Loucy (cell line): ENCODE results near the gene CD300A.

Source experiments
- EZH2phosphoT487 ChIP-seq: fragments of 200-600 bp; IDR thresholded peaks from 2 replicates; pipeline ENCODE4 v1.6.1; 2018; ENCODE audit warnings: antibody characterized with exemption, mild to moderate bottlenecking, moderate library complexity, borderline replicate concordance
- TF ChIP-seq, protein P1 (sequence below): fragments of 200-600 bp; sonication (generic); conservative IDR thresholded peaks from 2 replicates; pipeline ENCODE4 v1.5.1; 2014; ENCODE audit warnings: mild to moderate bottlenecking, antibody characterized with exemption, low read length

DNA sequence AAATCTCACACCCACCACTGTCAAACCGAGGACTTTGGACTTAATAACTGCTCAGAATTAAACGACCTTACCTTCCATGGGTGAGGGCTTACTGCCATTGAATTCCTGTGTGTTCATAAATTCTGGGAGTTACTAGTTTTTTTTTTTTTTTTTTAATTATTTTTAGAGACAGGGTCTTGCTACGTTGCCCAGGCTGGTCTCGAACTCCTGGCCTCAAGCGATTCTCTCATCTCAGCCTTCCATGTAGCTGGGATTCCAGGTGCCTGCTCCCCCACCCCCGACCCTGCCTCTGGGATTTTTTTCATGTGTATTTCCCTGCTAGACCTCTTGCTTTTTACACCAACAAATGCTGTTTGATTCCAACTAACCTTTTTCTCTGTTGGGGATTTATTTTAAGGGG, 14.9 kb upstream of the CD300A start:
- TF ChIP-seq, protein P1, sequence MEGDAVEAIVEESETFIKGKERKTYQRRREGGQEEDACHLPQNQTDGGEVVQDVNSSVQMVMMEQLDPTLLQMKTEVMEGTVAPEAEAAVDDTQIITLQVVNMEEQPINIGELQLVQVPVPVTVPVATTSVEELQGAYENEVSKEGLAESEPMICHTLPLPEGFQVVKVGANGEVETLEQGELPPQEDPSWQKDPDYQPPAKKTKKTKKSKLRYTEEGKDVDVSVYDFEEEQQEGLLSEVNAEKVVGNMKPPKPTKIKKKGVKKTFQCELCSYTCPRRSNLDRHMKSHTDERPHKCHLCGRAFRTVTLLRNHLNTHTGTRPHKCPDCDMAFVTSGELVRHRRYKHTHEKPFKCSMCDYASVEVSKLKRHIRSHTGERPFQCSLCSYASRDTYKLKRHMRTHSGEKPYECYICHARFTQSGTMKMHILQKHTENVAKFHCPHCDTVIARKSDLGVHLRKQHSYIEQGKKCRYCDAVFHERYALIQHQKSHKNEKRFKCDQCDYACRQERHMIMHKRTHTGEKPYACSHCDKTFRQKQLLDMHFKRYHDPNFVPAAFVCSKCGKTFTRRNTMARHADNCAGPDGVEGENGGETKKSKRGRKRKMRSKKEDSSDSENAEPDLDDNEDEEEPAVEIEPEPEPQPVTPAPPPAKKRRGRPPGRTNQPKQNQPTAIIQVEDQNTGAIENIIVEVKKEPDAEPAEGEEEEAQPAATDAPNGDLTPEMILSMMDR, result no peak
- TF ChIP-seq EZH2phosphoT487, result no peak
